ENCODE measurements around the gene CSAD. TPM values are rescaled to one million over a fixed set of nuclear protein-coding genes. Genes with fewer than 3 reads are reported as not detected.

The CSAD gene
- total RNA-seq, 2 donors from 2014 or later: 57.2 to 61.0 TPM

GRCh38 chr12:53200458-53201176, 19.9 kb upstream of the CSAD start:
- peaks cover 16% of the 10 kb centered on the region for H3K36me3 Mint-ChIP-seq (ENCODE audit: low read depth)

GRCh38 chr12:53200107-53200457, 19.4 kb upstream of the CSAD start:
- peaks cover 57% of the 10 kb centered on the region for H3K4me1 Mint-ChIP-seq
- H3K27me3 Mint-ChIP-seq: no peaks in the 10 kb centered on the region
- H3K27ac Mint-ChIP-seq: peak overlapping the region; percentile 97
- peak overlapping the region; percentile 86 for H3K4me3 Mint-ChIP-seq
- no peak for ATAC-seq
- H3K9me3 ChIP-seq (ENCODE audit: control insufficient read depth, low read length, poor library complexity, severe bottlenecking): no peaks in the 10 kb centered on the region
- DNase-seq: no peak
- peaks cover 16% of the 10 kb centered on the region for H3K36me3 Mint-ChIP-seq (ENCODE audit: low read depth)

More at GRCh38 chr12:53200458-53201176, 19.9 kb upstream of the CSAD start:
- H3K9me3 ChIP-seq (ENCODE audit: control insufficient read depth, low read length, poor library complexity, severe bottlenecking): no peaks in the 10 kb centered on the region
- Mint-ChIP-seq H3K27ac (peak overlapping the region; percentile 97), H3K27me3 (no peaks in the 10 kb centered on the region), H3K4me1 (peaks cover 61% of the 10 kb centered on the region), H3K4me3 (peak overlapping the region; percentile 86)
- ATAC-seq (peak; percentile 44), DNase-seq (no peak)

GRCh38 chr12:53199700-53200099, 19.0 kb upstream of the CSAD start:
- ATAC-seq (no peak), DNase-seq (no peak)
- peak overlapping the region; percentile 86 for H3K4me3 Mint-ChIP-seq
- H3K27me3 Mint-ChIP-seq: no peaks in the 10 kb centered on the region
- no peaks in the 10 kb centered on the region for H3K9me3 ChIP-seq (ENCODE audit: control insufficient read depth, low read length, poor library complexity, severe bottlenecking)
- peaks cover 16% of the 10 kb centered on the region for H3K36me3 Mint-ChIP-seq (ENCODE audit: low read depth)
- peak overlapping the region; percentile 97 for H3K27ac Mint-ChIP-seq
- peaks cover 55% of the 10 kb centered on the region for H3K4me1 Mint-ChIP-seq

GRCh38 chr12:53198486-53199110, 17.9 kb upstream of the CSAD start:
- Mint-ChIP-seq H3K4me3 (peak overlapping the region; percentile 89), H3K4me1 (peaks cover 48% of the 10 kb centered on the region), H3K27me3 (no peaks in the 10 kb centered on the region), H3K36me3 (ENCODE audit: low read depth) (peaks cover 18% of the 10 kb centered on the region), H3K27ac (peak overlapping the region; percentile 99)
- DNase-seq: no peak
- H3K9me3 ChIP-seq (ENCODE audit: control insufficient read depth, low read length, poor library complexity, severe bottlenecking): no peaks in the 10 kb centered on the region
- peak; percentile 54 for ATAC-seq

- peaks cover 44% of the 10 kb centered on the region for H3K4me1 Mint-ChIP-seq
- no peaks in the 10 kb centered on the region for H3K9me3 ChIP-seq (ENCODE audit: control insufficient read depth, low read length, poor library complexity, severe bottlenecking)
- ATAC-seq (no peak), DNase-seq (no peak)
- peaks cover 19% of the 10 kb centered on the region for H3K36me3 Mint-ChIP-seq (ENCODE audit: low read depth)
- H3K27ac Mint-ChIP-seq: peak overlapping the region; percentile 99
- peak overlapping the region; percentile 41 for H3K4me3 Mint-ChIP-seq
- no peaks in the 10 kb centered on the region for H3K27me3 Mint-ChIP-seq
Measured at GRCh38 chr12:53197011-53197640, 16.4 kb upstream of the CSAD start.

GRCh38 chr12:53196486-53196885, 15.8 kb upstream of the CSAD start:
- no peak for ATAC-seq
- no peaks in the 10 kb centered on the region for H3K9me3 ChIP-seq (ENCODE audit: control insufficient read depth, low read length, poor library complexity, severe bottlenecking)
- Mint-ChIP-seq H3K4me1 (peaks cover 45% of the 10 kb centered on the region), H3K27ac (peak overlapping the region; percentile 99), H3K27me3 (no peaks in the 10 kb centered on the region), H3K4me3 (no peak overlapping the region), H3K36me3 (ENCODE audit: low read depth) (peaks cover 20% of the 10 kb centered on the region)
- DNase-seq: no peak

- Mint-ChIP-seq H3K36me3 (ENCODE audit: low read depth) (peaks cover 16% of the 10 kb centered on the region), H3K4me3 (no peak overlapping the region), H3K27ac (peak overlapping the region; percentile 99), H3K27me3 (no peaks in the 10 kb centered on the region), H3K4me1 (peaks cover 45% of the 10 kb centered on the region)
- H3K9me3 ChIP-seq (ENCODE audit: control insufficient read depth, low read length, poor library complexity, severe bottlenecking): no peaks in the 10 kb centered on the region
- ATAC-seq: no peak
- DNase-seq: no peak
Measured at GRCh38 chr12:53195516-53196420, 15.0 kb upstream of the CSAD start.

- ATAC-seq (no peak), DNase-seq (no peak)
- Mint-ChIP-seq H3K27ac (peak overlapping the region; percentile 99), H3K4me3 (no peak overlapping the region), H3K36me3 (ENCODE audit: low read depth) (peaks cover 16% of the 10 kb centered on the region), H3K27me3 (no peaks in the 10 kb centered on the region), H3K4me1 (peaks cover 41% of the 10 kb centered on the region)
- H3K9me3 ChIP-seq (ENCODE audit: control insufficient read depth, low read length, poor library complexity, severe bottlenecking): no peaks in the 10 kb centered on the region
Measured at GRCh38 chr12:53194973-53195372, 14.2 kb upstream of the CSAD start.

GRCh38 chr12:53193985-53194716, 13.4 kb upstream of the CSAD start:
- H3K36me3 Mint-ChIP-seq (ENCODE audit: low read depth): peaks cover 13% of the 10 kb centered on the region
- peak overlapping the region; percentile 99 for H3K27ac Mint-ChIP-seq
- H3K4me1 Mint-ChIP-seq: peaks cover 36% of the 10 kb centered on the region
- no peaks in the 10 kb centered on the region for H3K27me3 Mint-ChIP-seq
- H3K4me3 Mint-ChIP-seq: no peak overlapping the region
- H3K9me3 ChIP-seq (ENCODE audit: control insufficient read depth, low read length, poor library complexity, severe bottlenecking): no peaks in the 10 kb centered on the region
- ATAC-seq (no peak), DNase-seq (no peak)

- H3K27me3 Mint-ChIP-seq: no peaks in the 10 kb centered on the region
- H3K4me3 Mint-ChIP-seq: no peak overlapping the region
- DNase-seq (no peak), ATAC-seq (no peak)
- peaks cover 25% of the 10 kb centered on the region for H3K4me1 Mint-ChIP-seq
- H3K9me3 ChIP-seq (ENCODE audit: control insufficient read depth, low read length, poor library complexity, severe bottlenecking): no peaks in the 10 kb centered on the region
- peaks cover 13% of the 10 kb centered on the region for H3K36me3 Mint-ChIP-seq (ENCODE audit: low read depth)
- peak overlapping the region; percentile 99 for H3K27ac Mint-ChIP-seq
Measured at GRCh38 chr12:53193040-53193439, 12.3 kb upstream of the CSAD start.

GRCh38 chr12:53192531-53193021, 11.9 kb upstream of the CSAD start:
- peak overlapping the region; percentile 99 for H3K27ac Mint-ChIP-seq
- no peaks in the 10 kb centered on the region for H3K9me3 ChIP-seq (ENCODE audit: control insufficient read depth, low read length, poor library complexity, severe bottlenecking)
- H3K27me3 Mint-ChIP-seq: no peaks in the 10 kb centered on the region
- ATAC-seq: no peak
- DNase-seq: no peak
- peaks cover 11% of the 10 kb centered on the region for H3K36me3 Mint-ChIP-seq (ENCODE audit: low read depth)
- no peak overlapping the region for H3K4me3 Mint-ChIP-seq
- H3K4me1 Mint-ChIP-seq: peaks cover 22% of the 10 kb centered on the region

GRCh38 chr12:53191885-53192530, 11.3 kb upstream of the CSAD start:
- Mint-ChIP-seq H3K4me1 (peaks cover 22% of the 10 kb centered on the region), H3K27me3 (no peaks in the 10 kb centered on the region), H3K4me3 (no peak overlapping the region), H3K36me3 (ENCODE audit: low read depth) (peaks cover 14% of the 10 kb centered on the region), H3K27ac (peak overlapping the region; percentile 24)
- H3K9me3 ChIP-seq (ENCODE audit: control insufficient read depth, low read length, poor library complexity, severe bottlenecking): no peaks in the 10 kb centered on the region
- DNase-seq: no peak
- ATAC-seq: no peak

Data from T-helper 17 cell (primary cell).